HG02610 (cell line): Measurements from ENCODE around the gene ZP4.

Experiments
- ATAC-seq: cut with Tn5 transposase; IDR thresholded peaks from one replicate; pipeline ENCODE4 v1.9.1; 2021; ENCODE audit warnings: mild to moderate bottlenecking, moderate library complexity; ENCODE audit not compliant: unreplicated experiment

ZP4 gene, protein sequence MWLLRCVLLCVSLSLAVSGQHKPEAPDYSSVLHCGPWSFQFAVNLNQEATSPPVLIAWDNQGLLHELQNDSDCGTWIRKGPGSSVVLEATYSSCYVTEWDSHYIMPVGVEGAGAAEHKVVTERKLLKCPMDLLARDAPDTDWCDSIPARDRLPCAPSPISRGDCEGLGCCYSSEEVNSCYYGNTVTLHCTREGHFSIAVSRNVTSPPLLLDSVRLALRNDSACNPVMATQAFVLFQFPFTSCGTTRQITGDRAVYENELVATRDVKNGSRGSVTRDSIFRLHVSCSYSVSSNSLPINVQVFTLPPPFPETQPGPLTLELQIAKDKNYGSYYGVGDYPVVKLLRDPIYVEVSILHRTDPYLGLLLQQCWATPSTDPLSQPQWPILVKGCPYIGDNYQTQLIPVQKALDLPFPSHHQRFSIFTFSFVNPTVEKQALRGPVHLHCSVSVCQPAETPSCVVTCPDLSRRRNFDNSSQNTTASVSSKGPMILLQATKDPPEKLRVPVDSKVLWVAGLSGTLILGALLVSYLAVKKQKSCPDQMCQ

DNA sequence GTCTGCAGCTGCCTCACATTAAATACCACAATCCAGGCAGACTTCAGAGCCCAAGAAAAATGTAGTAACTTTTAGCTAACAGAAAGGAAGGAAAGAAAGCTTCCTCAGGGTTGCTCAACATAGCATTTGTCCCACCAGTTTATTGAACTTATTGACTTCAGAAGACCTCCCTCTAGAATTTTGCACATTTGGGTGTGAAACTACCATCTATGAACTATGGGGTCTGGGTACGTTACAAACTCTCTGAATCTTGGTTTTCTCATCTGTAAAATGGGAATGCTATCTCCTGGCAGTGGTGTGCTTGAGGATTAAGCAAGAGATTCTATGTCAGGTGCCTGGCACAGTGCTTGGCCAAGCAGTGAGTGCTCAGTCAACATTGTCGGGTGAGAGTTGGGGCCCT is at the start of gene ZP4:
Gene ZP4 (minus strand): TSS at position 101 of the 400 bp plus-strand sequence. CDS start 287 bp downstream, outside the sequence.
- ATAC-seq: no peak

DNA sequence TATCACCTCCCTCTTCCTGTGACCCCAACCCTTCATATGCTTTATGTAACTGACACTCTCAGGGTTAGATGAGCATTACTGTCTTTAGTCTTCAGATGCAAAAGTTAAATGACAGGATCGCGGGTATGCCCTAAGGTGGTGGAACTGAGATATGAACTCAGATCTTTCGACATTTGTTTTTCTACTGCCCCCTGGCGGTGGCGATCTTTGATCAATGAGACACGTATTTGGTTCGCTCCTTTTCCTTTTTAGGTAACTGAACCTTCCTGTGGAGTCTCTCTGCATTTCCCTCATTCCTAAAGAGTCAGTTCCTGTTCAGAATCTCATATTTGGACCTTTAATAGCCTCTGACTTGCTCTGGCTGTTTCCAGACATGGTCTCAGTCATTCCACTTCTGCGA is 47.8 kb upstream of the ZP4 start:
- ATAC-seq: no peak

DNA sequence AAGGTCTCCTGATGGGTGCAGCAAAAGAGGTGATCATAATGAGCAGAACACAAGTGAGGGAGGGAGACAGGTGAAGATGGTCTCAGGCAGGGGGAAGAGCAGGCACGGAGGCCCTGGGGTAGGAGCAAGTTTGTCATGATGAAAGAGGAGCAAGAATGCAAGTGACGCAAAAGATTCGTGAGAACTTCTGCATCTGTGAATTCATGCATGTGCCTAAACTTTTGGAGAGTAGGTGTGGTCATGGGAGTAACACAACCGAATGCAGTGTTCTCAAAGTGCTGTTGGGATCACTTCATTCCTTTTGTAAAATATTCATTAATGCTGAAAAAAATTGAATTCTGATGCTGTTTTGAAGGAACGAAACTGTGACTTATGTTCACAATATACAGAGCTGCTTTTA is 47.3 kb upstream of the ZP4 start:
- no peak for ATAC-seq

DNA sequence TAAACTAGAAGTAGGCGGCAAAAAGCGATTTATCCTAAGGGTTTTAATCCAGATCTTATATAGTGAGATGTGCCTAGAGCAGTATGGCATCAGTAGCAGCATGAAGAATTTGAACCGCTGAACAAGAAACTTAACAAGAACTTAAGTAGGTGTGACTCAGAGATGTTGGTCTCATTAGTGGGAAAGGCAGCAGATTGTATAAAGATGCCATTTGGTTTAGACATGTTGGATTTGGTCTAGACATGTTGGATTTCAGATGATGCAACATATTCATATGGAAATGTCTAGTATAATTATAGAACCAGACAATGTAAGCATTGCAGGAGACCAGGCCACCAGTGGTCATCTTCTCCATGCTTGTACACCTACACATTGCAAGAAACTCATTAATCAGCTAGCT is 42.1 kb upstream of the ZP4 start:
- no peak for ATAC-seq

DNA sequence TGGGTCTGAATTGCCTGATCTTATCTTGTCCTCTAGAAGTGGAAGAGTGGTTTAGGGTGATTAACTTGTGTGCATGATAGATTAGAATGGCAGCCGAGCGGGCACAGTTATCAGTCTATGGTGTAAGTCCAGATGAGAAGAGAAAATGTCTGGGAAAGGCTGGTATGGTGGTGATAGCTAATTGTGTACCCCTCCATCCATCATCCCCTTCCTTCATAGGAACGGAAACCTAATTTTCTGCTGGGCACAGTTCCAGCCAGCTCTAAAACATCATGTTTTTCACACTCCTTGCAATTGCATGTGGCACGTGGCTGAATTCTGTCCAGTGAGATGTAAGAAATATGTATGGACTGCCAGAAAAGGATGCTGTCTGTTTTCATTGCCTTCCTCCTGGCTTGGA is 40.9 kb upstream of the ZP4 start:
- ATAC-seq: no peak

DNA sequence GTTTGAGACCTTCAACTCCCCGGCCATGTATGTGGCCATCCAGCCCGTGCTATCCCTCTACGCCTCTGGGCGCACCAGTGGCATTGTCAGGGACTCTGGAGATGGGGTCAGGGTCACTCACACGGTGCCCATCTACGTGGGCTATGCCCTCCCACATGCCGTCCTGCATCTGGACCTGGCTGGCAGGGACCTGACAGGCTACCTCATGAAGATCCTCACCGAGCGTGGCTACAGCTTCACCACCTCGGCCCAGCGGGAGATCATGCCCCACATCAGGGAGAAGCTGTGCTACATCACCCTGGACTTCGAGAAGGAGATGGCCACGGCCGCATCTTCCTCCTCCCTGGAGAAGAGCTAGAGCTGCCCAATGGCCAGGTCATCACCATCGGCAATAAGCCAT is 36.5 kb upstream of the ZP4 start:
- ATAC-seq: no peak

DNA sequence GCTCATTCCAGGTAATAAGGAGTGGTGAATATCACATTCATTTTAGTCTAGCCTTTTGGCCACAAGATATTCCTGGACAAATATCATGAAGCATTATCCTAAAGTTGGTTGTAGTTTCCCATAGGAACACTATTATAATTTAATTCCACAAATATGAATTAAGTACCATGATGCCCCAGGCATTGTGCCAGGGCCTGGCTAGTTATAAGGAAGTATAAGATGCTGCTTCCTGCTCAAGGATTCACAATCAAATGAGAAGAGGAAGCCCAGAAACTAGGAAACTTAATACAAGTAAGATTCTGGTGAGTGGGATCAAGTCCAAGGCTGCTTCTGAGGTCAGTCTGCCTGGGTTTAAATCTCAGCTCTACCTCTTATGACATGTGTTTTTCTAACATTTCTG is 30.6 kb upstream of the ZP4 start:
- ATAC-seq: no peak

DNA sequence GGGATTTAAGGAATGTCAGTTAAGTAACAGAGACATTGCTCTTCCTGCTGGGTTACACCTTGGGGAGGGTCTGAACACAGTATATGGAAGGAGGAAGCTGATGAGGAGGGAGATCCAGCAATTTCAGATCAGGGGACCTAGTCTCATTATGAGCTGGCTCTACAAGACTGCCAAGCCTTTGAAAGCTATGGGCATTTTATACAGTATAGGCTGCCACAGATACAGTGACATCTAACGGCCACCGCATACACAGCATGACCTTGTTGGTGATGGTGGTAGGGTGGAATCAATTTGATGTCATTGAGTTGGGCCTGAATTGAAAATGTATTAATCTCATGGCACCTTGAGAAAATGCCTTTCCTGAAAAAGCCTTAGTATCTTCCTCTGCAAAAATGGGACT is 22.6 kb upstream of the ZP4 start:
- no peak for ATAC-seq

DNA sequence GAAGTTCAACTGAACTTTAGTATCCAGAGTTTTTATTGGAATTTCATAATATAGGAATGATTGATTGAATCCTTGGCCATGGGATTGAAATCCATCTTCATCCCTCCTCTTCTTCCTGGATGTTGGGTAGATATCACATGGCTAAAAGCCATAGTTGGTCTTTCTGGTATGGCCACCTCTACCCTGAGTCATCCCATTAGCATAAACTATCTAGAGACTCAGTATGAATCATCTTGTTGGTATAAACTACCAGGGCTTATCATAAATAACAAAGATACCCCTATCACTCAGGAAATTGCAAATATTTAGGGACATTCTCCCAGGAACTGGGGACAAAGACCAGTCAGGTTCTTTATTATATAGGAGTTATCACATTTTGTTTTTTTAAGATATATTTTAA is 21.2 kb upstream of the ZP4 start:
- ATAC-seq: no peak

DNA sequence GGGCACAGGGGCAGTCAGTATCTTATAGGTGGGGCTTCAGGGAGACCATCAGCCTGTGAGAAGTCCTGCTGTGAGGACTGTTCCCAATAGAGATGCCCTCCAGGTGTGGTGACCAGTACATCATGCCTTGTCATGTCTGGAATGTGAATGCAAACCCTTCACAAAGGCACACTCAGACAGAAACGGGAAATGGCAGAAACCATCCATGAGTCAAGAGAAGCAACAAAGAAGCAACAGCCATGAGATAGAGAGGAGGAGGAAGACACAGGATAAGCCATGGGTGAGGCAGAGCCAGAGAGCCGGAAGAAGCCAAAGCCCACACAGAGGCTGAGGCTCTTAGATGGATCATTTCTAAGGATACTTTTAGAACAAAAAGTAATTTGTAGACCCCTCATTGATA is 20.1 kb upstream of the ZP4 start:
- no peak for ATAC-seq

DNA sequence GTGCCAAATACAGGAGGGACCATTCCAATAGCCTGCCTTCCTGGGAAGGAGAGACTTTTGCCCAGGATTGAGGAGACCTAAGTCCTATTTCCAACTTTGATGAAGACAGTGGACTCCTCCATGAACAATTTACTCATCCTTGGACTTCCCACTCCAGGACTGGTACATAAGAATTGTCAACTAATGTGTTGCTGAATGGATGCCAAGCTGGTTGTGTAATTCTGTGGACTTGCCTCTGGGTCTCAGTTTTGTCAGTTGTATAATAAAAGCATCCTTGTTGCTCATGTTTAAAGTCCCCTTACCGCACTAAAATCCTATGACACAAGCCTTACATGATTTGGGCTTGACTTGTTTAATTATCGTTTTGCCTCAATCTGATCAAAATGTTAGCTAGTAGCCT is 13.2 kb upstream of the ZP4 start:
- no peak for ATAC-seq

DNA sequence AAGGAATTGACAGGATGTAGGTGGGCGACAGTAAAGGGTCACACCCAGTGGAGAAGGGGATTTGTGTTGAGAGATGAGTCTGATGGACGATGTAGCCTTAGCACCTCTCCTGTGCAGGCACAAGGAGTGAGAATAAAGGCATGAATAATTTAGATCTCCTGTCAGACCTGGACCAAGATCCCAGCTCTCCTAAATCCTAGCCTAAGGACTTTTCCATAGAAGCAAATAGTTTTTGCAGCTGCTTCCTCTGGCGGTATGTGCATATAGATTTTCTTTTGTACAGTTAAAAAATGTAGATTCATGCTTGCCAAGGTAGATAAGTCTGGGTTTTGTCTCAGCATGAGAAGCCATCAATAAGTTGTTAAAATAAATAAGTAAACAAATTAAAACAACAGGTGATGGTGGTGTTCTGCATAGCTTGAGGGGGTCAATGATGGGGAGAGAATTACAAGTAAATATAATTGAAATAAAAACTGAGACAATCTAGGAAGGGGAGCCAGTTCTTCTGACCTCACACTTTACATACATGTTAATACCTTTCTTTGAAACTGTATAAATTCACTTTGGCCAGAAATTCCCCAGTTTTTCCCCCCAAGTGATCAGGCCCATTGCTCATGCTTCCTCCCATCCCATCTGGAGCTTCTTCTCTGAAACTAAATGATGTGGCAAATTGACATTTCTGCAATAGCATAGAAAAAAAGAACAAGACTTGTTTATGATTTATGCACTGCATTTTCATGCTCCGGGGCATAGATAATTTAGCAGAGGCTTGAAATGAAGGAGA is 12.4 kb upstream of the ZP4 start:
- no peak for ATAC-seq

DNA sequence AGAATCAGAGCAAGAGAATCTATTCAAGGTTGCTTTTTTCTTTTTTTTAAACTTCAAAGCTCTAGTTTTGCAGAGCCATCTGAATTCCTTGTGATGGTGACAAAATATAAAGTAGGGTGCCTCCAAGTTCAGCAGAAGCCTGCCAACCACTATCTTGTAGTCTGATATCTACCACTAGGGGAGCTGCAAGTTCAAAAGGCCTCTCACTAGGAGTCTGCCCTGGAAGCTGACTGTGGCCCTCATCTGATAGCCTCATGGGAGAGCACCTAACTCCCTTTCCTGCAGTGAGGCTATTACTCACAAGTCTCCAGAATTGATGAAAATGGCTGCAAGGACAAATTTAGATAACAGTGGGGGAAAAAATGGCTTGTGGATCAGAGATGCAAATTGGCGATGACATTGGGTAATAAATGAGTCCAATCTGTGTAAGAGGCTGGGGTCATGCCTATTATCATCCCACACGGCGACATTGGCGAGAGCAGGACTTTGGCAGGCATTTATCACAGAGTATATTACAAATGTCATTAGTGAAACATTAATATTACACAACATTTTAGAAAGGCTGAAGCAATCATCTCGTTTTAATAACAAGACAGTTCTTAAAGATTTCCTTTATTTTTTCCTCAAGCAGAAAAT is 10.7 kb upstream of the ZP4 start:
- ATAC-seq: peak; percentile 86

DNA sequence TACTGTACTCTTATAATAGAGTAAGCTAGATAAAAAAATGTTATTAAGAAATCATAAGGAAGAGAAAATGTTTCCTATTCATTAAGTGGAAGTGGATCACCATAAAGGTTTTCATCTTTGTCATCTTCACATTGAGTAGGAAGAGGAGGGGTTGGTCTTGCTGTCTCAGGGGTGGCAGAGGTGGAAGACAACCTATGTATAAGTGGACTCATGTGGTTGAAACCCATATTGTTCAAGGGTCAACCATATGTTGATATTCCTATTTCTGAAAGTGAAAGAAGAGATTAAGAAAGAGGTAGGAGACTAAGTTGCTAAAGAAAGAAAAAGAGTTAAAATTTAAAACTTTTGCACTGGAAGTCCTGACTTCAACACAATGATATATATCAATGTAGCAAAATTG is 4.9 kb upstream of the ZP4 start:
- ATAC-seq: no peak

DNA sequence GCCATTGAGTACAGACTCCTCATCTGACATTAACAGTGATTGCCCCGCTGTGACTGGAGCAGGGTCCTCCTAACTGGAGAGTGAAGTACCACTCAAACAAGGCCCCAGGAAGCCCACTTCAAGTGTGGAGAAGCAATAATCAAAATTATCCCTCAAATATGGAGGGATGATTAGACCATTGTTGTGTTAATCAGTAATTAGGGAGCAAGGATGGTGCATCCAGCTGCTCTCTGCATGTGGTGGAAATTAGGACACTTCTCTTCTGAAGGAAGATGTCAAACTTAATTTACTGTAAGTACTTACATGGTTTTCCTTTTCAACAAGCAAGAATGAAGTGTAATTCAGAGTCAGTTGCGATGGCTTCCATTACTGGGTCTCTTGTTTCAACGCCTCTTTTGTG is 3.4 kb upstream of the ZP4 start:
- ATAC-seq: no peak

DNA sequence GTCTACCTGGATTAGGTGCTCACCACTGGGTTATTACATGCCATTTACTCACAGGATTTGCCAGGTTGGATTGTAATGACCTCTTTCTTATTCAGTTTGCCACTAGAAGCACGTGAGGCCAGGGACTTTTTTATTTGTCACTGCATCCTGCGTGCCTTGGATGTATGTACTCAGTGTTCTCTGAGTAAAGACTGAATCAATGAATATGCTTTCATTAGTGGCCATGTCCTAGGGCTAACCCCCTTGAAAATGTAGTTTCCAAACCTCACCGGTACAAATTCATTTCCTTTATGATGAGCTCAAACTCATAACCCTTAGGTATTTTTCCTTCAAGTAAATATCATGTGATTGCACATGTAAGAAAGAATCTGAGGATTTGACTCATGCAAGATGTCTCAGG is 1.3 kb upstream of the ZP4 start:
- ATAC-seq: no peak

DNA sequence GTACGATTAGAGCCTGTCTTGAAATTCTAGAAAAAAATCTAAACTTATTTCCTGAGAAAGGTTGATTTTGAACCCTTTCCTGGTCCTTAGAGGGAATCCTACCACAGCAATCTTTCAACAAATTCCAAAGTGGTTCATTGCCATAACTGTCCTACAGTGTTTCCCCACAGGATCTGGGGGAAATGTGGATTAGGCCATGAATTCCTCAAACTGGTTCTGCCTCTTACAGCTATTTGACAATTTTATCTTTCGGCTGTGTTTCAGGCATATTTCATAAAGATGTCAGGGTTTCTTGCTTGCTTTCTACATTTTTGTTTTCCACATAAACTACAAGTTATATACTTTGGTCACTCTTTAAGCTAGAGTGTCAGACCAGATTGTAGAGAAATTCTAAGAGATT is 544 bp upstream of the ZP4 start:
- ATAC-seq: no peak

DNA sequence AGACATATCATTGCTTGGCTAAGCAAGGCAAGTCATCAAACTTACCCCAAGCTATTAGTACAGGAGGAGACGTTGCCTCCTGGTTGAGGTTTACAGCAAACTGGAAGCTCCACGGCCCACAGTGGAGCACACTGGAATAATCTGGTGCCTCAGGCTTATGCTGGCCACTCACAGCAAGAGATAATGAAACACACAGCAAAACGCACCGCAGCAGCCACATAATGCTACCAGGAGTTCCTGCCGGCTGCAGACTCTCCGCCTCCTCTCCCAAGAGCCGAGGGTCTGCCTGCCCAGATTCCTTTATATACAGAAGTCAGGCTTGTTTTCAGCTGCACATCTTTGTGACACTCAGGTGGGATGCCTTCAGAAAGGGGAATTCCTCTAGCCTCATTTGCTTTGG is 306 bp downstream of the ZP4 start:
- ATAC-seq: no peak

DNA sequence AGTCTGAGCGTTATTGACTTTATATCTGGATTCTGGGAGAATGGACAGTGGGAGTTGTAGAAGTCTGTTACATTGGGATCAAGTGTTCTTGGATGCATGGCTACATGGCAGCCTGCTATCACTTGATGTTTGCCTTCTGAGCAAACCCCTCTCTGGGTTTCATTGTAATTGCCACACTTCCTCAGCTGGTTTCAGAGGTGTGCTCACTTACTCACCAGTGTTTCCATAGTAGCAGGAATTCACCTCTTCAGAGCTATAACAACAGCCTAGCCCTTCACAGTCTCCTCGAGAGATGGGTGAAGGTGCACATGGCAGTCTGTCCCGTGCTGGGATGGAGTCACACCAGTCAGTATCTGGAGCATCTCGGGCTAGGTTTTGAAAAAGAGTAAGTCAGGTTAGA is 2.6 kb downstream of the ZP4 start:
- peak; percentile 53 for ATAC-seq

DNA sequence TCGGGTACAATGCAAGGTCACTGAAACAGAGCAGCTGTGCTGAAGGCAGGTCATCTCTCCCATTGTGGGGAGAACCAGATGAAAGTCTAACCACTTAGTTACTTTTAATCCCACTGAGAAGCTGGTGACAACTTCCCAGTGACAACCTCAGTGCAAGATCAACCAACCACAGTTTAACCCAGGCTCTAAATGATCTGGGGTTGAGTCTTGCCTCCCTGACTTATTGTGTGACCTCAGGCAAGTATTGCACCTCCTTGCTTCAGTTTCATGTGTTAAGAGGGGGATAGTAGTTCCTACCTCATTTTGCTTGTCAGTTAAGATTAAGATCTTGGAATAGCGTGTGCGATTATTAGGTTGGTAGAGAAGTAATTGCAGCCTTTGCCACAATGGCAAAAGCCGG is 3.2 kb downstream of the ZP4 start:
- ATAC-seq: no peak

DNA sequence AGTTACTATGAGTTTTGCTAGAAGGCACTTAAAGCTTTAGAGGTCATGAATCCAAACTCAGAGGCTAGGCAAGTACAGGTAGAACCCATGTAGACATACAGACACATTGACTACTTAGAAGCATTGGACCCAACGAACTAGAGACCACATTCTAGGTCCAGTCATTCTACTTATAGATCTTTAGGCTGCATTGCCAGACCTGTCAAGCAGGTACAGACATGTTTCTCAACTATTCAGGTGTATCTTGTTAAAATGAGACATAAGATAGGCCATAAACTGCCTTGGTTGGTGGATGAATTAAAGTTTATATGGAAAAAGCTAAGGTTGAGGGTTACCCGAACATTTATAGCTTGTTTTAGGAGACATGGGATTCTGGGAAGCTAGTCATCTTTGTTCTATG is 6.5 kb downstream of the ZP4 start:
- no peak for ATAC-seq

DNA sequence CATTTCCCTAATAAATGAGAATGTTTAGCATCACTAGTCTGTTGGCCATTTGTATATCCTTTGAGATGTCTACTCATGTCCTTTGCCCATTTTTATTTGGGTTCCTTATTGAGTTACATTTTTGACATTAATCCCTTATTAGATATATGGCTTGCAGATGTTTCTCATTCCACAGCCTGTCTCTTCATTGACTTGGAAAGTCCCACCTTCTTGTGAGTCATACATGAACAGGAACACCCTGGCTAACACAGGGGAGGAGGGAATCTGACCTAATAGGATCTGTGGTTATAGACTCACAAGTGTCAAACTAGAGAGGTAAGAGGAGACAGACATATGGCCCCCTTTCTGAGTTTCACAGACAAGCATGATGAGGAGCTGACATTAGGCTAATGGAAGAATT is 11.5 kb downstream of the ZP4 start:
- ATAC-seq: peak; percentile 62
